ENCODE measurements around the gene LHX3.

- no peak for TF ChIP-seq CTCF (IDR thresholded peaks at IDR 0.05)
- no peak for TF ChIP-seq EZH2 (IDR thresholded peaks at IDR 0.05)
Observed at GRCh38 chr9:136208675-136209074, 3.7 kb upstream of the LHX3 start.
